NCI-H1436 treated with DMSO at 0.1 percent for 48 hours (cell line): Measurements from ENCODE around the gene RPTOR.
"Not testable (repeated sequence)": the region's sequence is repeated elsewhere in the genome, so short reads cannot be mapped to it uniquely, and the experiment has no call there.

Source experiments
- DNase-seq: peaks from one replicate; lab custom pipeline; 2025; lab: John Stamatoyannopoulos, UW

RPTOR gene

GRCh38 chr17:80555266-80555665 is 10.6 kb downstream of the RPTOR start:
- DNase-seq, result no peak

- no peak for DNase-seq
Measured at GRCh38 chr17:80558046-80558445, 13.4 kb downstream of the RPTOR start.

- no peak for DNase-seq
Measured at GRCh38 chr17:80559825-80560251, 15.2 kb downstream of the RPTOR start.

GRCh38 chr17:80561541-80562114 is 17.0 kb downstream of the RPTOR start:
- no peak for DNase-seq

GRCh38 chr17:80564545-80564944 is 19.9 kb downstream of the RPTOR start:
- DNase-seq, result no peak

- DNase-seq, result no peak
Measured at GRCh38 chr17:80565343-80566053, 20.9 kb downstream of the RPTOR start.

GRCh38 chr17:80566054-80566400 is 21.4 kb downstream of the RPTOR start:
- DNase-seq, result no peak

GRCh38 chr17:80568246-80568645 is 23.6 kb downstream of the RPTOR start:
- no peak for DNase-seq

- DNase-seq, result no peak
Measured at GRCh38 chr17:80569924-80570323, 25.3 kb downstream of the RPTOR start.

GRCh38 chr17:80573701-80574100 is 29.1 kb downstream of the RPTOR start:
- no peak for DNase-seq

- DNase-seq, result no peak
Measured at GRCh38 chr17:80574496-80574895, 29.9 kb downstream of the RPTOR start.

- DNase-seq, result peak; percentile 8
Measured at GRCh38 chr17:80575057-80575875, 30.6 kb downstream of the RPTOR start.

GRCh38 chr17:80577876-80578570 is 33.4 kb downstream of the RPTOR start:
- no peak for DNase-seq

GRCh38 chr17:80578668-80579388 is 34.2 kb downstream of the RPTOR start:
- DNase-seq, result not testable (repeated sequence)

- no peak for DNase-seq
Measured at GRCh38 chr17:80582165-80582564, 37.5 kb downstream of the RPTOR start.

- no peak for DNase-seq
Measured at GRCh38 chr17:80584176-80584905, 39.7 kb downstream of the RPTOR start.

- no peak for DNase-seq
Measured at GRCh38 chr17:80585890-80586845, 41.5 kb downstream of the RPTOR start.

GRCh38 chr17:80586846-80587228 is 42.2 kb downstream of the RPTOR start:
- DNase-seq, result no peak

- DNase-seq, result no peak
Measured at GRCh38 chr17:80588702-80589383, 44.2 kb downstream of the RPTOR start.
